IMR-90 (cell line): ENCODE data around the gene CGRRF1. TPM values are rescaled to one million over a fixed set of nuclear protein-coding genes. Genes with fewer than 3 reads are reported as not detected.

Experiments used
- ATAC-seq: fragments of 200-7000 bp; cut with Tn5 transposase; 2 replicates; pipeline ENCODE4 v1.9.1; 2020; ENCODE audit warnings: low read depth, mild to moderate bottlenecking, moderate library complexity
- BruUV-seq: library from RNA; stranded (reverse); fragments of 400-500 nt; replicated peaks from 2 replicates; lab custom pipeline; 2021; lab: Mats Ljungman, UMichigan
- CTCF ChIA-PET: fragments of 300-600 bp; formaldehyde crosslinking; extraction: SDS; loops from one replicate; lab custom pipeline; 2021; ENCODE audit warnings: antibody characterized with exemption; lab: Yijun Ruan, JAX
- POLR2A ChIA-PET: fragments of 300-600 bp; sonication (Branson Sonifier 250); formaldehyde crosslinking; loops from one replicate; lab custom pipeline; 2022; ENCODE audit warnings: antibody characterized with exemption; ENCODE audit not compliant: unreplicated experiment; lab: Charles Lee
- DNase-seq: peaks from one replicate; pipeline ENCODE4 v3.0.0; 2013
- H2AFZ ChIP-seq: replicated peaks from 2 replicates; pipeline ENCODE3; 2013; ENCODE audit warnings: low read length, mild to moderate bottlenecking; ENCODE audit not compliant: poor library complexity
- H2AK5ac ChIP-seq: 2 replicates; pipeline ENCODE4 v1.6.1; 2013; ENCODE audit warnings: low read depth, low read length, inconsistent platforms
- H2AK9ac ChIP-seq: replicated peaks from 2 replicates; pipeline ENCODE3; 2013; ENCODE audit warnings: mild to moderate bottlenecking, low read depth, low read length, moderate library complexity; ENCODE audit not compliant: poor library complexity
- H2BK120ac ChIP-seq: 2 replicates; pipeline ENCODE4 v1.6.1; 2013; ENCODE audit warnings: low read depth, low read length, inconsistent platforms
- H2BK15ac ChIP-seq: 3 replicates; pipeline ENCODE4 v1.6.1; 2013; ENCODE audit warnings: low read depth, low read length, inconsistent platforms
- H2BK20ac ChIP-seq: 2 replicates; pipeline ENCODE4 v1.6.1; 2013; ENCODE audit warnings: low read depth, mild to moderate bottlenecking, inconsistent platforms, low read length, moderate library complexity
- H2BK5ac ChIP-seq: 2 replicates; pipeline ENCODE4 v1.6.1; 2013; ENCODE audit warnings: mild to moderate bottlenecking, low read depth, low read length, inconsistent platforms; ENCODE audit not compliant: poor library complexity, severe bottlenecking
- H3K14ac ChIP-seq: replicated peaks from 2 replicates; pipeline ENCODE4 v1.6.1; 2013; ENCODE audit warnings: low read depth, low read length, inconsistent platforms
- H3K18ac ChIP-seq: 2 replicates; pipeline ENCODE4 v1.6.1; 2013; ENCODE audit warnings: low read depth, low read length, control low read depth
- H3K23ac ChIP-seq: 2 replicates; pipeline ENCODE4 v1.6.1; 2013; ENCODE audit warnings: low read depth, low read length, inconsistent platforms
- H3K27ac ChIP-seq: 2 replicates; pipeline ENCODE4 v1.5.1; 2013; ENCODE audit warnings: mild to moderate bottlenecking, control low read depth, low read length; ENCODE audit not compliant: insufficient read depth
- H3K27me3 ChIP-seq: 2 replicates; pipeline ENCODE4 v1.6.1; 2013; ENCODE audit warnings: low read length; ENCODE audit not compliant: control insufficient read depth, insufficient read depth
- H3K36me3 ChIP-seq: 2 replicates; pipeline ENCODE4 v1.6.1; 2013; ENCODE audit warnings: low read length, mixed read lengths; ENCODE audit not compliant: control insufficient read depth, insufficient read depth
- H3K4ac ChIP-seq: 2 replicates; pipeline ENCODE4 v1.6.1; 2013; ENCODE audit warnings: low read depth, low read length, inconsistent platforms
- H3K4me1 ChIP-seq: 2 replicates; pipeline ENCODE4 v1.6.1; 2013; ENCODE audit warnings: low read length, mixed read lengths; ENCODE audit not compliant: control insufficient read depth, insufficient read depth
- H3K4me2 ChIP-seq: 2 replicates; pipeline ENCODE4 v1.6.1; 2013; ENCODE audit warnings: low read depth, mild to moderate bottlenecking, control low read depth, low read length, moderate library complexity
- H3K4me3 ChIP-seq: 2 replicates; pipeline ENCODE4 v1.5.1; 2013; ENCODE audit warnings: low read depth, mild to moderate bottlenecking, control low read depth, low read length, moderate library complexity; ENCODE audit not compliant: insufficient read depth
- H3K56ac ChIP-seq: 2 replicates; pipeline ENCODE4 v1.6.1; 2013; ENCODE audit warnings: low read length, inconsistent platforms; ENCODE audit not compliant: insufficient read depth; ENCODE audit errors: extremely low read depth
- H3K79me1 ChIP-seq, 2 experiments: 2 replicates each; pipeline ENCODE4 v1.6.1; 2013; ENCODE audit warnings: low read length in 2 of 2, inconsistent platforms in 1 of 2, low read depth in 1 of 2
- H3K9ac ChIP-seq: 2 replicates; pipeline ENCODE4 v1.6.1; 2013; ENCODE audit warnings: low read depth, low read length, control low read depth
- H3K9me1 ChIP-seq: 2 replicates; pipeline ENCODE4 v1.6.1; 2013; ENCODE audit warnings: low read length, inconsistent platforms; ENCODE audit not compliant: insufficient read depth
- H3K9me3 ChIP-seq: 2 replicates; pipeline ENCODE4 v1.6.1; 2013; ENCODE audit warnings: low read length; ENCODE audit not compliant: control insufficient read depth, insufficient read depth
- H4K20me1 ChIP-seq: 2 replicates; pipeline ENCODE4 v1.6.1; 2013; ENCODE audit warnings: low read length, inconsistent platforms; ENCODE audit not compliant: insufficient read depth
- H4K5ac ChIP-seq: 2 replicates; pipeline ENCODE4 v1.6.1; 2013; ENCODE audit warnings: mild to moderate bottlenecking, low read depth, low read length, control low read depth
- H4K8ac ChIP-seq, 2 experiments: 2 replicates each; pipeline ENCODE4 v1.6.1; 2013; ENCODE audit warnings: low read depth in 2 of 2, low read length in 2 of 2, control low read depth in 1 of 2, inconsistent platforms in 1 of 2
- H4K91ac ChIP-seq: 2 replicates; pipeline ENCODE4 v1.6.1; 2013; ENCODE audit warnings: low read depth, low read length, inconsistent platforms; ENCODE audit not compliant: insufficient read depth
- BHLHE40 ChIP-seq: fragments of 150-350 bp; IDR thresholded peaks from 2 replicates; pipeline ENCODE4 v1.6.1; 2016; ENCODE audit warnings: mild to moderate bottlenecking, low read depth, low read length
- CEBPB ChIP-seq: IDR thresholded peaks from 2 replicates; pipeline ENCODE4 v1.6.1; 2012; ENCODE audit warnings: low read depth, low read length, improper control_type of control experiment
- CHD1 ChIP-seq: IDR thresholded peaks from 2 replicates; pipeline ENCODE4 v1.6.1; 2012; ENCODE audit warnings: low read depth, low read length, improper control_type of control experiment
- ELK1 ChIP-seq: fragments of 150-350 bp; IDR thresholded peaks from 2 replicates; pipeline ENCODE4 v1.6.1; 2016; ENCODE audit warnings: low read depth, mild to moderate bottlenecking, low read length, moderate library complexity, borderline replicate concordance
- FOS ChIP-seq: fragments of 150-350 bp; IDR thresholded peaks from 2 replicates; pipeline ENCODE4 v1.6.1; 2016; ENCODE audit warnings: low read depth, low read length
- MAZ ChIP-seq: IDR thresholded peaks from 2 replicates; pipeline ENCODE4 v1.6.1; 2012; ENCODE audit warnings: low read depth, mild to moderate bottlenecking, low read length, improper control_type of control experiment, moderate library complexity, borderline replicate concordance
- MXI1 ChIP-seq: IDR thresholded peaks from 2 replicates; pipeline ENCODE4 v1.6.1; 2012; ENCODE audit warnings: low read depth, mild to moderate bottlenecking, low read length, moderate library complexity, borderline replicate concordance
- NFE2L2 ChIP-seq: fragments of 150-350 bp; IDR thresholded peaks from 2 replicates; pipeline ENCODE4 v1.6.1; 2016; ENCODE audit warnings: low read depth, mild to moderate bottlenecking, low read length
- RAD21 ChIP-seq: IDR thresholded peaks from 2 replicates; pipeline ENCODE4 v1.6.1; 2012; ENCODE audit warnings: low read length, improper control_type of control experiment
- RFX5 ChIP-seq: IDR thresholded peaks from 2 replicates; pipeline ENCODE4 v1.8.0; 2012; ENCODE audit warnings: low read depth, mild to moderate bottlenecking, low read length, moderate library complexity
- SMC3 ChIP-seq: fragments of 150-350 bp; IDR thresholded peaks from 2 replicates; pipeline ENCODE4 v1.6.1; 2016; ENCODE audit warnings: low read depth, mild to moderate bottlenecking, antibody characterized with exemption, low read length, moderate library complexity
- WGBS, 2 experiments: methylation state at CpG; one replicate each; pipeline versions ENCODE4 v1.1.5 to v1.1.7; 2013; ENCODE audit warnings: missing lambda C conversion rate in 2 of 2; ENCODE audit not compliant: insufficient read length in 1 of 2; ENCODE audit errors: extremely low coverage in 2 of 2; 5-methylcytosine and 5-hydroxymethylcytosine counted together
- dilution Hi-C: fragments of 300-500 bp; cut with HindIII; formaldehyde crosslinking; loops from one replicate; pipeline ENCODE4 v1.14.3; 2018; ENCODE audit warnings: low sequenced_read_pairs; ENCODE audit not compliant: unreplicated experiment
- in situ Hi-C: fragments of 300-500 bp; cut with MboI; formaldehyde crosslinking; loops from 3 replicates; pipeline ENCODE4 v1.14.3; 2019; ENCODE audit warnings: low sequenced_read_pairs, inconsistent platforms, mixed read lengths
- intact Hi-C: fragments of 100-400 bp; cut with micrococcal nuclease; formaldehyde crosslinking; loops from 2 replicates; pipeline ENCODE4 v1.10.0; 2022
- polyA plus RNA-seq, 3 experiments: library from polyadenylated mRNA; depleted of rRNA; stranded (reverse); fragments of >200 nt; gene quantifications; 2 replicates each; pipeline ENCODE4 v1.2.3, GENCODE V29; 2012; ENCODE audit warnings: low replicate concordance in 1 of 3
- total RNA-seq: library from RNA; depleted of rRNA; stranded (reverse); fragments of >200 nt; gene quantifications from 2 replicates; pipeline ENCODE4 v1.2.3, GENCODE V29; 2012
- TF ChIP-seq, protein P1 (sequence below): conservative IDR thresholded peaks from 2 replicates; pipeline ENCODE4 v1.5.1; 2012; ENCODE audit warnings: mild to moderate bottlenecking, low read depth, low read length, improper control_type of control experiment

CGRRF1 gene
- total and polyA plus RNA-seq, 2 of the 4 experiments (the other 2 are of a cell fraction) = 6.0 to 13.8 TPM

GRCh38 chr14:54490445-54491175 lies 19.1 kb upstream of the CGRRF1 start:
- Histone ChIP-seq H3K14ac (no peak overlapping the region), H2BK120ac (no peak overlapping the region), H3K4me3 (no peak overlapping the region), H3K27me3 (no peaks in the 10 kb centered on the region), H3K9me1 (no peaks in the 10 kb centered on the region), H4K5ac (no peak overlapping the region), H3K79me1 (peaks cover 6 to 21% of the 10 kb centered on the region in 2 experiments), H3K4ac (no peak overlapping the region), H2BK15ac (no peak overlapping the region), H3K36me3 (no peaks in the 10 kb centered on the region), H2AK5ac (no peak overlapping the region), H3K23ac (no peak overlapping the region), H3K9ac (no peak overlapping the region), H3K27ac (no peak overlapping the region), H3K56ac (no peak overlapping the region), H2AFZ (no peak overlapping the region), H2AK9ac (no peak overlapping the region), H3K18ac (no peak overlapping the region), H4K91ac (no peak overlapping the region), H3K4me1 (0 out of 2 replicates have a peak, but pooled peaks cover 4% of the 10 kb centered on the region), H4K8ac (no peak overlapping the region), H4K20me1 (peaks cover 7% of the 10 kb centered on the region; the same call in 1 of the 2 replicates), H3K4me2 (no peak overlapping the region), H3K9me3 (no peaks in the 10 kb centered on the region), H2BK5ac (no peak overlapping the region), H2BK20ac (no peak overlapping the region)
- ChIA-PET CTCF (interaction anchor here (1.0 kb wide), 1 partner anchor 306 kb away, joined by 3 read pairs; no protein-coding TSS in a partner anchor), POLR2A (no interaction called here)
- DNase-seq (no peak), ATAC-seq (no peak)
- dilution Hi-C loops = no loop called here
- WGBS, 2 experiments = no CpG with 5 or more reads among the region's 3 CpGs
- in situ Hi-C loops = no loop called here
- intact Hi-C loops = no loop called here
- TF ChIP-seq, protein P1, sequence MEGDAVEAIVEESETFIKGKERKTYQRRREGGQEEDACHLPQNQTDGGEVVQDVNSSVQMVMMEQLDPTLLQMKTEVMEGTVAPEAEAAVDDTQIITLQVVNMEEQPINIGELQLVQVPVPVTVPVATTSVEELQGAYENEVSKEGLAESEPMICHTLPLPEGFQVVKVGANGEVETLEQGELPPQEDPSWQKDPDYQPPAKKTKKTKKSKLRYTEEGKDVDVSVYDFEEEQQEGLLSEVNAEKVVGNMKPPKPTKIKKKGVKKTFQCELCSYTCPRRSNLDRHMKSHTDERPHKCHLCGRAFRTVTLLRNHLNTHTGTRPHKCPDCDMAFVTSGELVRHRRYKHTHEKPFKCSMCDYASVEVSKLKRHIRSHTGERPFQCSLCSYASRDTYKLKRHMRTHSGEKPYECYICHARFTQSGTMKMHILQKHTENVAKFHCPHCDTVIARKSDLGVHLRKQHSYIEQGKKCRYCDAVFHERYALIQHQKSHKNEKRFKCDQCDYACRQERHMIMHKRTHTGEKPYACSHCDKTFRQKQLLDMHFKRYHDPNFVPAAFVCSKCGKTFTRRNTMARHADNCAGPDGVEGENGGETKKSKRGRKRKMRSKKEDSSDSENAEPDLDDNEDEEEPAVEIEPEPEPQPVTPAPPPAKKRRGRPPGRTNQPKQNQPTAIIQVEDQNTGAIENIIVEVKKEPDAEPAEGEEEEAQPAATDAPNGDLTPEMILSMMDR = no peak
- TF ChIP-seq SMC3 (no peak), CHD1 (no peak), RAD21 (no peak), MXI1 (no peak), ELK1 (no peak), FOS (no peak), BHLHE40 (no peak), RFX5 (no peak), NFE2L2 (no peak), CEBPB (no peak), MAZ (no peak)
- BruUV-seq = no TSS peak
